Measurements from ENCODE around the gene PPP1CA. TPM values are rescaled to one million over a fixed set of nuclear protein-coding genes. Genes with fewer than 3 reads are reported as not detected.

Gene PPP1CA
- total RNA-seq, 1 donor: 129 TPM

GRCh38 chr11:67364169-67364568, 37.5 kb downstream of the PPP1CA start:
- TF ChIP-seq CTCF (IDR thresholded peaks at IDR 0.05; ENCODE audit: insufficient read depth, low read length): no peak
- no peak overlapping the region for H3K4me3 ChIP-seq (ENCODE audit: low read depth, low read length)
- DNase-seq (ENCODE audit: low read depth): no peak

- no peak for TF ChIP-seq CTCF (IDR thresholded peaks at IDR 0.05; ENCODE audit: insufficient read depth, low read length)
- no peak overlapping the region for H3K4me3 ChIP-seq (ENCODE audit: low read depth, low read length)
- DNase-seq (ENCODE audit: low read depth): peak; percentile 45
These were observed 43.6 kb downstream of the PPP1CA start for GRCh38 chr11:67357831-67358670.

GRCh38 chr11:67356864-67357561, 44.6 kb downstream of the PPP1CA start:
- peak; percentile 81 for DNase-seq (ENCODE audit: low read depth)

GRCh38 chr11:67356387-67356863, 45.2 kb downstream of the PPP1CA start:
- TF ChIP-seq CTCF (IDR thresholded peaks at IDR 0.05; ENCODE audit: insufficient read depth, low read length): no peak
- no peak overlapping the region for H3K4me3 ChIP-seq (ENCODE audit: low read depth, low read length)
- DNase-seq (ENCODE audit: low read depth): no peak

More at GRCh38 chr11:67356864-67357561, 44.6 kb downstream of the PPP1CA start:
- TF ChIP-seq CTCF (IDR thresholded peaks at IDR 0.05; ENCODE audit: insufficient read depth, low read length): peak; percentile 99
- H3K4me3 ChIP-seq (ENCODE audit: low read depth, low read length): no peak overlapping the region

GRCh38 chr11:67355794-67356386, 45.8 kb downstream of the PPP1CA start:
- no peak for TF ChIP-seq CTCF (IDR thresholded peaks at IDR 0.05; ENCODE audit: insufficient read depth, low read length)
- DNase-seq (ENCODE audit: low read depth): no peak
- no peak overlapping the region for H3K4me3 ChIP-seq (ENCODE audit: low read depth, low read length)

- H3K4me3 ChIP-seq (ENCODE audit: low read depth, low read length): peak overlapping the region; percentile 31
- no peak for DNase-seq (ENCODE audit: low read depth)
These were observed 46.5 kb downstream of the PPP1CA start for GRCh38 chr11:67355023-67355793.

More at GRCh38 chr11:67355023-67355793, 46.5 kb downstream of the PPP1CA start:
- TF ChIP-seq CTCF (IDR thresholded peaks at IDR 0.05; ENCODE audit: insufficient read depth, low read length): no peak

Measured in fibroblast of the aortic adventitia (primary cell).